IMR-90 (cell line): ENCODE measurements around the gene PRDM5. TPM values are rescaled to one million over a fixed set of nuclear protein-coding genes. Genes with fewer than 3 reads are reported as not detected.

Experiments
- ATAC-seq: fragments of 200-7000 bp; cut with Tn5 transposase; 2 replicates; pipeline ENCODE4 v1.9.1; 2020; ENCODE audit warnings: low read depth, mild to moderate bottlenecking, moderate library complexity
- BruUV-seq: library from RNA; stranded (reverse); fragments of 400-500 nt; replicated peaks from 2 replicates; lab custom pipeline; 2021; lab: Mats Ljungman, UMichigan
- CTCF ChIA-PET: fragments of 300-600 bp; formaldehyde crosslinking; extraction: SDS; loops from one replicate; lab custom pipeline; 2021; ENCODE audit warnings: antibody characterized with exemption; lab: Yijun Ruan, JAX
- POLR2A ChIA-PET: fragments of 300-600 bp; sonication (Branson Sonifier 250); formaldehyde crosslinking; loops from one replicate; lab custom pipeline; 2022; ENCODE audit warnings: antibody characterized with exemption; ENCODE audit not compliant: unreplicated experiment; lab: Charles Lee
- DNase-seq: peaks from one replicate; pipeline ENCODE4 v3.0.0; 2013
- H2AFZ ChIP-seq: replicated peaks from 2 replicates; pipeline ENCODE3; 2013; ENCODE audit warnings: low read length, mild to moderate bottlenecking; ENCODE audit not compliant: poor library complexity
- H2AK5ac ChIP-seq: 2 replicates; pipeline ENCODE4 v1.6.1; 2013; ENCODE audit warnings: low read depth, low read length, inconsistent platforms
- H2AK9ac ChIP-seq: replicated peaks from 2 replicates; pipeline ENCODE3; 2013; ENCODE audit warnings: mild to moderate bottlenecking, low read depth, low read length, moderate library complexity; ENCODE audit not compliant: poor library complexity
- H2BK120ac ChIP-seq: 2 replicates; pipeline ENCODE4 v1.6.1; 2013; ENCODE audit warnings: low read depth, low read length, inconsistent platforms
- H2BK15ac ChIP-seq: 3 replicates; pipeline ENCODE4 v1.6.1; 2013; ENCODE audit warnings: low read depth, low read length, inconsistent platforms
- H2BK20ac ChIP-seq: 2 replicates; pipeline ENCODE4 v1.6.1; 2013; ENCODE audit warnings: low read depth, mild to moderate bottlenecking, inconsistent platforms, low read length, moderate library complexity
- H2BK5ac ChIP-seq: 2 replicates; pipeline ENCODE4 v1.6.1; 2013; ENCODE audit warnings: mild to moderate bottlenecking, low read depth, low read length, inconsistent platforms; ENCODE audit not compliant: poor library complexity, severe bottlenecking
- H3K14ac ChIP-seq: replicated peaks from 2 replicates; pipeline ENCODE4 v1.6.1; 2013; ENCODE audit warnings: low read depth, low read length, inconsistent platforms
- H3K18ac ChIP-seq: 2 replicates; pipeline ENCODE4 v1.6.1; 2013; ENCODE audit warnings: low read depth, low read length, control low read depth
- H3K23ac ChIP-seq: 2 replicates; pipeline ENCODE4 v1.6.1; 2013; ENCODE audit warnings: low read depth, low read length, inconsistent platforms
- H3K27ac ChIP-seq: 2 replicates; pipeline ENCODE4 v1.5.1; 2013; ENCODE audit warnings: mild to moderate bottlenecking, control low read depth, low read length; ENCODE audit not compliant: insufficient read depth
- H3K27me3 ChIP-seq: 2 replicates; pipeline ENCODE4 v1.6.1; 2013; ENCODE audit warnings: low read length; ENCODE audit not compliant: control insufficient read depth, insufficient read depth
- H3K36me3 ChIP-seq: 2 replicates; pipeline ENCODE4 v1.6.1; 2013; ENCODE audit warnings: low read length, mixed read lengths; ENCODE audit not compliant: control insufficient read depth, insufficient read depth
- H3K4ac ChIP-seq: 2 replicates; pipeline ENCODE4 v1.6.1; 2013; ENCODE audit warnings: low read depth, low read length, inconsistent platforms
- H3K4me1 ChIP-seq: 2 replicates; pipeline ENCODE4 v1.6.1; 2013; ENCODE audit warnings: low read length, mixed read lengths; ENCODE audit not compliant: control insufficient read depth, insufficient read depth
- H3K4me2 ChIP-seq: 2 replicates; pipeline ENCODE4 v1.6.1; 2013; ENCODE audit warnings: low read depth, mild to moderate bottlenecking, control low read depth, low read length, moderate library complexity
- H3K4me3 ChIP-seq: 2 replicates; pipeline ENCODE4 v1.5.1; 2013; ENCODE audit warnings: low read depth, mild to moderate bottlenecking, control low read depth, low read length, moderate library complexity; ENCODE audit not compliant: insufficient read depth
- H3K56ac ChIP-seq: 2 replicates; pipeline ENCODE4 v1.6.1; 2013; ENCODE audit warnings: low read length, inconsistent platforms; ENCODE audit not compliant: insufficient read depth; ENCODE audit errors: extremely low read depth
- H3K79me1 ChIP-seq, 2 experiments: 2 replicates each; pipeline ENCODE4 v1.6.1; 2013; ENCODE audit warnings: low read length in 2 of 2, inconsistent platforms in 1 of 2, low read depth in 1 of 2
- H3K9ac ChIP-seq: 2 replicates; pipeline ENCODE4 v1.6.1; 2013; ENCODE audit warnings: low read depth, low read length, control low read depth
- H3K9me1 ChIP-seq: 2 replicates; pipeline ENCODE4 v1.6.1; 2013; ENCODE audit warnings: low read length, inconsistent platforms; ENCODE audit not compliant: insufficient read depth
- H3K9me3 ChIP-seq: 2 replicates; pipeline ENCODE4 v1.6.1; 2013; ENCODE audit warnings: low read length; ENCODE audit not compliant: control insufficient read depth, insufficient read depth
- H4K20me1 ChIP-seq: 2 replicates; pipeline ENCODE4 v1.6.1; 2013; ENCODE audit warnings: low read length, inconsistent platforms; ENCODE audit not compliant: insufficient read depth
- H4K5ac ChIP-seq: 2 replicates; pipeline ENCODE4 v1.6.1; 2013; ENCODE audit warnings: mild to moderate bottlenecking, low read depth, low read length, control low read depth
- H4K8ac ChIP-seq, 2 experiments: 2 replicates each; pipeline ENCODE4 v1.6.1; 2013; ENCODE audit warnings: low read depth in 2 of 2, low read length in 2 of 2, control low read depth in 1 of 2, inconsistent platforms in 1 of 2
- H4K91ac ChIP-seq: 2 replicates; pipeline ENCODE4 v1.6.1; 2013; ENCODE audit warnings: low read depth, low read length, inconsistent platforms; ENCODE audit not compliant: insufficient read depth
- BHLHE40 ChIP-seq: fragments of 150-350 bp; IDR thresholded peaks from 2 replicates; pipeline ENCODE4 v1.6.1; 2016; ENCODE audit warnings: mild to moderate bottlenecking, low read depth, low read length
- CEBPB ChIP-seq: IDR thresholded peaks from 2 replicates; pipeline ENCODE4 v1.6.1; 2012; ENCODE audit warnings: low read depth, low read length, improper control_type of control experiment
- CHD1 ChIP-seq: IDR thresholded peaks from 2 replicates; pipeline ENCODE4 v1.6.1; 2012; ENCODE audit warnings: low read depth, low read length, improper control_type of control experiment
- CTCF ChIP-seq: conservative IDR thresholded peaks from 2 replicates; pipeline ENCODE4 v1.5.1; 2012; ENCODE audit warnings: mild to moderate bottlenecking, low read depth, low read length, improper control_type of control experiment
- ELK1 ChIP-seq: fragments of 150-350 bp; IDR thresholded peaks from 2 replicates; pipeline ENCODE4 v1.6.1; 2016; ENCODE audit warnings: low read depth, mild to moderate bottlenecking, low read length, moderate library complexity, borderline replicate concordance
- MAFK ChIP-seq: IDR thresholded peaks from 2 replicates; pipeline ENCODE4 v1.6.1; 2012; ENCODE audit warnings: low read depth, low read length, improper control_type of control experiment
- MAZ ChIP-seq: IDR thresholded peaks from 2 replicates; pipeline ENCODE4 v1.6.1; 2012; ENCODE audit warnings: low read depth, mild to moderate bottlenecking, low read length, improper control_type of control experiment, moderate library complexity, borderline replicate concordance
- MXI1 ChIP-seq: IDR thresholded peaks from 2 replicates; pipeline ENCODE4 v1.6.1; 2012; ENCODE audit warnings: low read depth, mild to moderate bottlenecking, low read length, moderate library complexity, borderline replicate concordance
- NFE2L2 ChIP-seq: fragments of 150-350 bp; IDR thresholded peaks from 2 replicates; pipeline ENCODE4 v1.6.1; 2016; ENCODE audit warnings: low read depth, mild to moderate bottlenecking, low read length
- RAD21 ChIP-seq: IDR thresholded peaks from 2 replicates; pipeline ENCODE4 v1.6.1; 2012; ENCODE audit warnings: low read length, improper control_type of control experiment
- RCOR1 ChIP-seq: IDR thresholded peaks from 2 replicates; pipeline ENCODE4 v1.6.1; 2012; ENCODE audit warnings: mild to moderate bottlenecking, low read length, improper control_type of control experiment; ENCODE audit not compliant: insufficient replicate concordance
- RFX5 ChIP-seq: IDR thresholded peaks from 2 replicates; pipeline ENCODE4 v1.8.0; 2012; ENCODE audit warnings: low read depth, mild to moderate bottlenecking, low read length, moderate library complexity
- WGBS, 2 experiments: methylation state at CpG; one replicate each; pipeline versions ENCODE4 v1.1.5 to v1.1.7; 2013; ENCODE audit warnings: missing lambda C conversion rate in 2 of 2; ENCODE audit not compliant: insufficient read length in 1 of 2; ENCODE audit errors: extremely low coverage in 2 of 2; 5-methylcytosine and 5-hydroxymethylcytosine counted together
- dilution Hi-C: fragments of 300-500 bp; cut with HindIII; formaldehyde crosslinking; loops from one replicate; pipeline ENCODE4 v1.14.3; 2018; ENCODE audit warnings: low sequenced_read_pairs; ENCODE audit not compliant: unreplicated experiment
- in situ Hi-C: fragments of 300-500 bp; cut with MboI; formaldehyde crosslinking; loops from 3 replicates; pipeline ENCODE4 v1.14.3; 2019; ENCODE audit warnings: low sequenced_read_pairs, inconsistent platforms, mixed read lengths
- intact Hi-C: fragments of 100-400 bp; cut with micrococcal nuclease; formaldehyde crosslinking; loops from 2 replicates; pipeline ENCODE4 v1.10.0; 2022
- polyA plus RNA-seq, 3 experiments: library from polyadenylated mRNA; depleted of rRNA; stranded (reverse); fragments of >200 nt; gene quantifications; 2 replicates each; pipeline ENCODE4 v1.2.3, GENCODE V29; 2012; ENCODE audit warnings: low replicate concordance in 1 of 3
- total RNA-seq: library from RNA; depleted of rRNA; stranded (reverse); fragments of >200 nt; gene quantifications from 2 replicates; pipeline ENCODE4 v1.2.3, GENCODE V29; 2012
- TF ChIP-seq, protein P1 (sequence below): fragments of 150-350 bp; IDR thresholded peaks from 2 replicates; pipeline ENCODE4 v1.6.1; 2017; ENCODE audit warnings: mild to moderate bottlenecking, antibody characterized with exemption, low read length, low read depth

The PRDM5 gene
- total and polyA plus RNA-seq, 2 of the 4 experiments (the other 2 are of a cell fraction) = 4.1 to 10.8 TPM

- H4K91ac ChIP-seq = no peak overlapping the region
- no peaks in the 10 kb centered on the region for H3K9me1 ChIP-seq
- H2AK9ac ChIP-seq = no peak overlapping the region
- ATAC-seq (no peak), DNase-seq (no peak)
- POLR2A ChIA-PET = no interaction called here
- H3K23ac ChIP-seq = no peak overlapping the region
- no peak overlapping the region for H3K56ac ChIP-seq
- WGBS, 2 experiments = 40% methylated on average over 1 of the region's 2 CpGs; no CpG with 5 or more reads in 1 of the 2 experiments
- no peak overlapping the region for H2BK5ac ChIP-seq
- no peaks in the 10 kb centered on the region for H3K27me3 ChIP-seq
- CTCF ChIA-PET = no interaction called here
- H3K4me1 ChIP-seq = peaks cover 6% of the 10 kb centered on the region
- peaks cover 0 to 3% of the 10 kb centered on the region in 2 experiments; a peak in 1 of 4 replicates for H3K79me1 ChIP-seq
- no peaks in the 10 kb centered on the region for H3K36me3 ChIP-seq
- H2BK20ac ChIP-seq = no peak overlapping the region
- H2AK5ac ChIP-seq = no peak overlapping the region
- dilution Hi-C loops (no loop called here), in situ Hi-C loops (no loop called here), intact Hi-C loops (no loop called here)
- no peak overlapping the region for H3K27ac ChIP-seq
- no peak overlapping the region for H3K14ac ChIP-seq
- no peaks in the 10 kb centered on the region for H3K9me3 ChIP-seq
- H2BK15ac ChIP-seq = no peak overlapping the region
- H2AFZ ChIP-seq = no peak overlapping the region
- TF ChIP-seq MAZ (no peak), ELK1 (no peak), NFE2L2 (no peak), CTCF (no peak), MXI1 (no peak), MAFK (no peak), CHD1 (no peak), CEBPB (no peak), RFX5 (no peak), RAD21 (no peak), RCOR1 (no peak), BHLHE40 (no peak)
- TF ChIP-seq, protein P1, sequence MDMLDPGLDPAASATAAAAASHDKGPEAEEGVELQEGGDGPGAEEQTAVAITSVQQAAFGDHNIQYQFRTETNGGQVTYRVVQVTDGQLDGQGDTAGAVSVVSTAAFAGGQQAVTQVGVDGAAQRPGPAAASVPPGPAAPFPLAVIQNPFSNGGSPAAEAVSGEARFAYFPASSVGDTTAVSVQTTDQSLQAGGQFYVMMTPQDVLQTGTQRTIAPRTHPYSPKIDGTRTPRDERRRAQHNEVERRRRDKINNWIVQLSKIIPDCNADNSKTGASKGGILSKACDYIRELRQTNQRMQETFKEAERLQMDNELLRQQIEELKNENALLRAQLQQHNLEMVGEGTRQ = no peak
- H3K4me2 ChIP-seq = no peak overlapping the region
- no peak overlapping the region for H3K9ac ChIP-seq
- no peak overlapping the region for H4K8ac ChIP-seq
- no peak overlapping the region for H3K4ac ChIP-seq
- BruUV-seq = no TSS peak
- H4K20me1 ChIP-seq = no peaks in the 10 kb centered on the region
- no peak overlapping the region for H3K18ac ChIP-seq
- no peak overlapping the region for H3K4me3 ChIP-seq
- no peak overlapping the region for H4K5ac ChIP-seq
- H2BK120ac ChIP-seq = no peak overlapping the region
Observed at GRCh38 chr4:120856294-120856693, 66.2 kb downstream of the PRDM5 start.
